ENCODE measurements around the gene MBD1.
A peak's percentile ranks its signal among the peaks of the same experiment; 100 is the strongest.
"Not testable (repeated sequence)": the region's sequence is repeated elsewhere in the genome, so short reads cannot be mapped to it uniquely, and the experiment has no call there.

The MBD1 gene

DNA sequence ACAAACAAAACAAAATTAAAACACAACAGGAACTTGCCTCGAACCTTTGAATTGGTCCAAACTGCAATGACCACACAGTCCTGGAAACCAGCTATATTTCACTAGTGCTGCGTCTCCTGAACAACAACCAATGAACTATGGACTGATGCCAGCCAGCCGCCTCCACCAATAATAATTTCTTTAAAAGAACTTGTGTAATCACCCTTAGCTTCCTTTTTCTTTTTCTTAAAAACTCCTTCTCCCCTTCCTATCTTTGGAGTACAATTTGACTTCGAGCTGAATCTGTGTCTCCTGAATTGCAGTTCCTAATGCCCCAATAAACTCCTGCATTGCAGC, 7.8 kb upstream of the MBD1 start:
- DNase-seq (ENCODE audit: low read depth in 2 of 2) = no peak

DNA sequence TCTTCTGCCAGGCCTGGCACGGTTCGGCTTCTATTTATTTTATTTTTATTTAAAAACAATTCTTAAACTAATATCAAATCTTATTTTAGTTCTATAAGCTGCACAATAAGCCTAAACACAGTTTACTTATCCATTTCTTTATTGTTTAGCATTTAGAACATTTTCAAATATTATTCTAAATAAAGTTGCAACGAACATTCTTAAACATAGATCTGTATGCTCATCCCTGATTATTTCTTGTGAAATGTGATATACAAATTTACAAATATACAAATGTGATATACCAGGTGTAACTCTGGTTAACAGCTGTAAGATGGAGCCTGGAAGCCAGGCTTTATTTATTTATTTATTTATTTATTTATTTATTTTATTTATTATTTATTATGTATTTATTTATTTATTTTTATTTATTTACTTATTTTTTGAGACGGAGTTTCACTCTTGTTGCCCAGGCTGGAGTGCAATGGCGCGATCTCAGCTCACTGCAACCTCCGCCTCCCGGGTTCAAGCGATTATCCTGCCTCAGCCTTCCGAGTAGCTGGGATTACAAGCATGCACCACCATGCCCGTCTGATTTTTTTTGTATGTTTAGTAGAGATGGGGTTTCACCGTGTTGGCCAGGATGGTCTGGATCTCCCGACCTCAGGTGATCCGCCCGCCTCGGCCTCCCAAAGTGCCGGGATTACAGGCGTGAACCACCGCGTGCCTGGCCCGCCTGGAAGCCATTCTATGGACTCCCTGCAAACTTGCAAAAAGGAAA, 7.2 kb upstream of the MBD1 start:
- DNase-seq (ENCODE audit: low read depth in 2 of 2) = not testable (repeated sequence)

DNA sequence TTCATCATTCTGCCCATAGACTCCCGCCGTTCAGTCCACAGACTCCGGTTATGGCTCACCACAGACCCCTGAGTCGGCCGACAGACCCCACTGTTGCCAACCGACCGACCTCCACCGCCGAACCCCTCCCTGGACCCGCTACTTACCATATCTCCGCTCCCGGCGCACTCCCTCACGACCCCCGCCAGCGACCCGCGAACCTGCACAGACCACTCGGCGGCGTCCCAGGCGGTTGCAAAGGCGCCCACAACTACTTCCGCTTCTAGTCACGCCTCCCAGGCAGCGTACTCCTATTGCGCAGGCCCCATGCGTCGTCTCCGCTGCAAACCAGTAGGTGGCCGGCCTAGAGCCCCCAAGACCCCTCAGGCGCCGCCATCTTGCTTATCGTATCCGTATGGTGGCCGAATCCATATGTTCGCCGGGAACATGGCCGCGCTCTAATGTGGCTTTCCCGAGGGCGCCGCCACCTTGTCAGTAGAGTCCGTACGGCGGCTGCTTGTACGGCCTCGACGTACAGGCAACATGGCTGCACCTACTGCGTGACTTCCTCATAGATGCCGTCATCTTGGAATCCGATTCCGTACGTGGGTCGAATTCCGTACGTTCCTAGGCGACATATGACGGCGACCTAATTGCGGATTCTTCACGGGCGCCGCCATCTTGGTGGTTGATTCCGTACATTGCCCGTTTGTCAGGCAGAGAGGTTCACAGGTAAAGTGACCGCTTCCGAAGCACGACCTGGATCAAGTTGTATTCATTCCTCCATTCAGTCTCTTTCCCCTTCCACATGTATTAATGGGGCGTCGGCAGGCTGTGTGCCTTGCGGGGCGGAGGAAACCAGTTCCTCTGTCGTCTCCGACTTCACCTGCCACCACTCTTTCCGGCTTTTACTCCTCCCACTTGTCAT, 6.4 kb upstream of the MBD1 start, which contains the start of gene CXXC1:
Gene CXXC1, minus strand, starts transcription at position 252 of the 907 bp plus-strand sequence. Its CDS starts 103 bp downstream, at position 149.
- peak; percentile 91 to 94 for DNase-seq (ENCODE audit: low read depth in 2 of 2)

DNA sequence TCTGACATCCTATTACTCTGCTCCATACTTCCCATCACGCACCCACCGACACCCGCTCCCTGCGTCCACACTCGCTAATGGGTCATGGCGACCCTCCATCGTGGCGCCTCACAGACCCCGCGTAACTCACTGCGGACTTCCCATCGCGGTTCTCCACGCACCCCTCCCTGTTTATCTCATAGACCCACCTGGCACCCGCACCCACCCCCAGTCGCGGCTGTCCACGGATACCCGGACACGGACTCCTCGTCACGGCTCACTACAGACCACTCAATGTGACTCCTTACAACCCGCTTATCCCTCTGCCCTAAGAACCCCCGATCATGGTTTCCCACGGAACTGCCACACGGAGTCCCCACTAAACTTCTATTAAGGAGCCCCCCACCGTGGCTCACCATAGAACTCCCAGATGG, 5.7 kb upstream of the MBD1 start:
- no peak for DNase-seq (ENCODE audit: low read depth in 2 of 2)

DNA sequence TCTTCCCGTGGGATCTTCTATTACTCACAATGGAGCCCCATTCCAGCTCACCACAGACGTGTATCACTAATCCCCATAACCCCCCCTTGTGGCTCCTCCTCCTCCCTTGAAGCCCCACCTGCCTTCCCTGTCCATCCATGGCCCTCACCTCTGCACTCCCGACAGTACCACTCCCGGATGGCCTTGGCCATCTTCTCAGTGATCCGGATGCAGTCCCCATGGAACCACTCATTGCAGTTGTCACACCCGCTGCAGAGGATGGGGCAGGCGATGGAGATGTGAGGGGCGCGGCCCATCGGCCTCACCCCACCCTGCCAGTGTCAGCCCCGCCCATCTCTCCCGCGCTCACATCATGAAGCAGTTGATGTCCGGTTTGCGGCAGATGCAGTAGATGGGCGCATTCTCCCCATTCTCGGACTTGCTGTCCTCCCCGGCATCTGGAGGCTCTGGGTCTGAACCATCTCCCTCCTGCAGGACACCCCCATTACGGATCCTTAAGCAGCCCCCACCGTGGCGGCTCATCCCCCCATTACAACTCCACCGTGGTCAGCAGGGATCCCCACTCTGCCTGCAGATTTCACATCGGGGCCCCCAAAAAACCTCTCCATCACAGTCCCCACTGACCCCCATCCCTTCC, 5.2 kb upstream of the MBD1 start:
- peak in 1 of 2 donors; percentile 37 for DNase-seq (ENCODE audit: low read depth in 2 of 2)

DNA sequence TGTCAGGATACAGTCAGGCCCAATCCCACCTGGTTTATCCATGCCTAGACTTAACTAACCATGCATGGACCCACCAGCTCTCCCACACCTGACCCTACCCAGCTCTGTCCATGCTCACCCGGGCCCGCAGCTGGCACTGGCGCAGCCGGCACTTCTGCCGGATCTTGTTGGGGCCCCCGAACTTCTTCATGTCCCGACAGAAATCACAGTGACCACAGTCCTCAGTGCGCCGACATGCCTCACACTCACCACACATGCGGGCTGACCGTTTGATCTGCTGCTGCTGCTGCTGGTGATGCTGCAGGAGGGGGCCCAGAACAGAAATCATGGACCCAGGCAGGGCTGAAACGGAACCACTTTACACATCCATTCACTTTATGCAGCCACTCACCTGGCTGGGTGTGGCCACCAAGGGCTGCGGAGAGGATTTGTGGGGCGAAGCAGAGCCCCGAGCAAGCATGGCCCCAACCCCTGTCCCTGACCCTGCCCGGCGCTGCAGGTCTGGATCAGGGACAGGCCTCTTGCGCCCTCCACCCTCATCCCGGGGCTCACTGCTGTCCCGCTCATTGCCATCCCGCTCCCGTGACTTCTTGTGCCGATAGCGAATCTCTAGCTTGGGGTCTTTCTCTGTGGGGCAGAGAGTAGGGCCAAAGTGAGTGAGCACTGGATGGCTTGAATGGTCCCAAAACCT, 4.5 kb upstream of the MBD1 start:
- no peak for DNase-seq (ENCODE audit: low read depth in 2 of 2)

DNA sequence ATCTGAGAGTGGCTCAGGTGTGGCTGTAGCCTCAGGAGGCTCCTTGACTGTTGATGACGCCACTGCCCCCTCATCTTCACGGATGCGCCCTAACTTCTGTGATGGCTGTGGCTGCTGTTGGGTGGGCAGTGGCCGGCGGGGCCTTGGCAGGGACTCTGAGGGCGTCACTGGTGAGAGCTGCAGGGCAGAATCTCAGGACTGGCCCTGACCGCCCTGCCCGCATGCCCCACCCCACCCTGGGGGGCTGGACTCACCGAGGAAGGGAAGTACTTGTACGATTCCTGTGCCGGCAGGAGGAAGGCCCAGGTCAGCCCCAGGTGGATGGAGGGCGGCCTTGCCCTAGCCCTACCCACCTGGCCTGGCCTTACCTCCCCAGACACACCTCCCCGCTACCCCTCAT, 3.7 kb upstream of the MBD1 start:
- no peak for DNase-seq (ENCODE audit: low read depth in 2 of 2)

DNA sequence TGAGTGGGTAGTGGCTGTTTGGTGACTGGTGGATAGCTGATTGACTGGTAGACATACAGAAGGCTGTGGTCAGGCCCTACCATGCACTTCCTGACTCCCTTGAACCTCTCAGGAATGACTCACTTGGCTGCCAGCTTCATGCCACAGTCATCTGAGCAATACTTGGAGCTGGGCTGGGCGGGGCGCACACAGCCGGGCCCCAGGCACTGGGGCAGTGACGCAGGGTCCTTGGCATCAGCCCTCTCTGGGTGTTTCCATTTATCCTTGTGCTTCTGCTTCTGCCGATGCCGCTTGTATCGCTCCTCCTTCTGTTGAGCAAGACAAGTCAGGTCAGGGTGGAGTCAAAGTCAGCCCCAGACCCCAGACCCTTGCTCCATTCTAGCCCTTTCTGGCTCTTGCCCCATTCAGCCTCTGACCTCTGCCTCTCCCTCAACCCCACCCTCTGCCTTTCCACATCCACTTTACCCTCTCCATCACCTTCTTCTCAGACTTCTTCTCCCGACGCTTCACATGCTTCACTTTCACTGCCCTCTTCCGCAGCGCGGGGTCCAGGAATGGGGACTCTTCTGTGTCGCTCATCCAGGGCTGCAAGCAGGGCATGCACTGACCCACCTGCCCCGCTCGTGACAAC, 3.0 kb upstream of the MBD1 start:
- no peak for DNase-seq (ENCODE audit: low read depth in 2 of 2)

DNA sequence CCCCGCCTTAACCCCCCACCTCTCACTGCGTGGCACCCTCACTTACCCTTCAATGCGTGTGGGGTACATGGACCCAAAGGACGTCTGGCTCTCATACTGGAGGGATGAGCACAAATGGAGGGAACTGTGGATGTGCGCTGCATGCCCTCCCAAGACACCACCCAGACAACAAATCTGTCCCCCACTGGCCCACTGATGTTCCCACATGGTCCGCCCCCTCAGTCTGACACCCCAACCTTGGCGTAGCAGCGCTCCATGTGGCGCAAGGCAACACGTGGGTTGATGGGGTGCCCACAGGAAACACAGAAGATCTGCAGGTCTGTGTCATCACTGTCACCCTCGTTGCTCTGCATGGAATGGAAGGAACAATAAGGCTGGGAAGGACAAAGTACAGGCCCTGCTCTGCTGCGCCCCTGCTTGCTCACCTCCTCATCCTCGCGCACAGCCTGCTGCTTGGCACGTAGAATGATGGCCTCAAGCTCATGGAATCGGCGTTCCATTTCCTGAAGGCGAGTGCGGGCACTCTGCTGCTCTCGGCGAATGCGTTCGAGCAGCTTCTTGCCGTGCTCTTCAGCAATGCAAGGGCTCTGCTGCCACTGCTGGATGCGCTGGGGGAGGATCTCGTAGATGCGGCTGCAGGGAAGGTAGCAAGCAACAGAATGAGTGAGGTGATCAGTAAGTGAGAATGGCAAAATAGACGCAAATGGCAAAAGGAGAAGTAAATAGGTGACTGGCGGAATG, 2.3 kb upstream of the MBD1 start:
- DNase-seq (ENCODE audit: low read depth in 2 of 2) = no peak

DNA sequence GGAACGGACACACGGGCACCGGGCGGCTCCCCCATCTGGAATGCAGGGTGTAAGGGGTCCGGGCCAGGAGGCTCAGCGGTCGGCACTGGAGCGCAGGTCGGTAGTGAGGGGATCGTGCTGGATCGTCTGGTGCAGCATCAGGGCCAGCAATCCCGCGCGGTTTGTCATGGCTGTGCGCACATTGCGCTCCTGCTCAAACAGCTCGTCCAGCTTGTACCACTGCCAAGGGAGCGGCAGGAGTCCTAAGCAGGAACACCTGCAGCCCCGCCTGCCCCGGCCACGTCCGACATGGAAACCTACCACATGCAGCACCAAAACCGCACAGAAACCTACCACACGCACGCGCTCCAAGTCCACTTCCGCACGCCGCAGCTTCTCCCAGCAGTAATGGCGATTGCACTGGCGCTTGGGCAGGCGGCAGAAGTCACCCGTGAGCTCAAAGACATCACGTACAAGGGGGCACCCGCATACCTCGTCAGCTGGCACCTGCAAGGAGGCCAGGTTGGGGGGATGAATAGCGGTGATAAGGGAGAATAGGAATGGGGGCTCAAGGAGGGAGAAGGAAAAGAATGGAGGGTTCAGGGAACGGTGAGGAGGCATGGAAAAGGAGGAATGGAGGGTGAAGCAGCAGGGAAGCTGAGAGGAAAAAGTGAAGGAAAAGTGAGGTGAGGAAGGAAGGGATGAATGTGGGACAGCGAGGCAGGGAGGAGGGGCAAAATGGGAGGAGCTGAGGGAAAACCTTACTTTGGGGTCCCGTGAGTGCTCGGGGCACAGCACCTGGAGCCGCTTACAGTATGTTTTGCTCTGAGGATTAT, 1.4 kb upstream of the MBD1 start:
- DNase-seq (ENCODE audit: low read depth in 2 of 2) = no peak

DNA sequence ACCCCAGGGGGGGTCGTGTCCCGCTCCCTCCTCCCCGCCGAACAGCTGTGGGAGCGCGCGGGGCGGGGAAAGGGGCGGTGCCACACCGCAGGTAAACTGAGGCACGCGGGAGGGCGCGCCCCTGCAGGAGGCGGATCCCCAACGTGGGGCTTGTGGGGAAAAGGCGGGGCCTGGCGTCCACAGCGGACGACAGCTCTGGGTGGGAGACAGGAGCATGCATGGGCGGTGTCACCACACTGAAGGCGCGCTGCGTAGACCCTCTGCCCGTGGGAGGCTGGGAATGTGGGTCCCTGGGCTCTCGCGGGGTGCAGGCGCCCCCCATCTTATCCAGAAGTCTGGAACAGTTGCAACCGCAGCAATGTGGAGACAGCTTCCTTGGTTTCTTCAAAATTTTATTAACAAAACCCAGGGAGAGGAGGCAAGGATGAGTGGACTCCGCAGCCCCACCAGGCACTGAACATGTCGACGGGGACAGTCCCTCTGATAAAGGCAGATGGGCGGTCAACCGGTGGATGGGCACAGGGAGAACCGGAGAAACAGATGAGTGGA, 723 bp upstream of the MBD1 start:
- no peak for DNase-seq (ENCODE audit: low read depth in 2 of 2)

DNA sequence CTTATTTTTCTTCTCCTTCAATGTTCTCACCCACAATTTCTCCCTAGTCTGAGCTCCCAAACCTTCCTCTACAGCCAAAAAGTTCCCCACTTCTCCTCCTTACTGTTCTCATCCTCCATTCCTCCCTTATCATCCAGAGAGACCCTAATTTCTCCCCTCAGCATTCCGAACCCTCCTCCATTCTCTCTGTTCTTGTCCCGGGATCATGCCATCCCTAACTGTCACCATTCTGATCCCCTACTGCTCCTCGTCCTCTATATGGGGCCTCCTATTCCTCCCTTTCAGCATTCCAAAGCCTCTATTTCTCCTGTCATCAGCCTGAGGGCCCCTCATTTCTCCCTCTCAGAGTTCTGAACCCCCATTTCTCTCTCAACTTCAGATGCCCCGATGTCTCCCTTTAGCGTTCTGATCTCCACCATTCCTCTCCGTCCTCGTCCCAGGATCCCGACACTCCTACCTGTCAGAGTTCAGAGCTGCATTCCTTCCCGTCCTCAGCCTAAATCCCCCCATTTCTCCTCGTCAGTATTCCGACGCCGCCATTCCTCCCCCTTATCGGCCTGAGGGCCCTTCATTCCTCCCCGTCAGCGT, 522 bp downstream of the MBD1 start:
- DNase-seq (ENCODE audit: low read depth in 2 of 2) = no peak

DNA sequence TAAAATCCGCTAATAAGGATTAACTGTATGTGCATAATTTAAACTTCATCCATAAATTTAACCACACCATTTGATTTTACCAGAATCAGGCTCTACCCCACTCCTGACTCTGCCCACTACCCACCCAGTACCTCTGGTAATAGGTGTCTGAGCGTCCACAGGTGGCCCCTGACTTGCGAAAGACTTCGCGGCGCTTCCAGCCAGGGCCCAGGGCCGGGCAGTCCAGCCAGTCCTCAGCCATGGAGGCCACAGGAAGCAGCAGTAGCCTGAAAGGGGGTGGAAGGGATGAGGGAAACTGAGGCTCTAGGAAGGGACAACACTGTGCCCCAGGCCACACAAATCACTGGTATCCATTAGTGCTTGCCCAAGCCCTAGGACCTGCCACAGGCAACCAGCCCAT, 1.6 kb downstream of the MBD1 start:
- DNase-seq (ENCODE audit: low read depth in 2 of 2) = no peak

DNA sequence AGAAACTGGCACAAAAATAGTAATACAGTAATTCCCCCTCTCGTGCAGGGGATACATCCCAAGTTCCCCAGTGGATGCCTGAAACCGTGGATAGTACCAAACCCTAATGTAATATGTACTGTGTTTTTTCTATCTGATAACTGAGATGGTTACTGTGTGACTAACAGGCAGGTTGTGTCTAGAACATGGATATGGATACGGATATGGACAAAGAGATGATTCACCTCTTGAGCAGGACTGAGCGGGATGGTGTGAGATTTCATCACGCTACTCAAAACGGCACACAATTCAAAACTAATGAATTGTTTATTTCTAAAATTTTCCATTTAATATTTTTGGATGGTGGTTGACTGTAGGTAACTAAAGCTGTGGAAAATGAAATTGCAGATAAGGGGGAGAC, 3.4 kb downstream of the MBD1 start:
- DNase-seq (ENCODE audit: low read depth in 2 of 2) = no peak

DNA sequence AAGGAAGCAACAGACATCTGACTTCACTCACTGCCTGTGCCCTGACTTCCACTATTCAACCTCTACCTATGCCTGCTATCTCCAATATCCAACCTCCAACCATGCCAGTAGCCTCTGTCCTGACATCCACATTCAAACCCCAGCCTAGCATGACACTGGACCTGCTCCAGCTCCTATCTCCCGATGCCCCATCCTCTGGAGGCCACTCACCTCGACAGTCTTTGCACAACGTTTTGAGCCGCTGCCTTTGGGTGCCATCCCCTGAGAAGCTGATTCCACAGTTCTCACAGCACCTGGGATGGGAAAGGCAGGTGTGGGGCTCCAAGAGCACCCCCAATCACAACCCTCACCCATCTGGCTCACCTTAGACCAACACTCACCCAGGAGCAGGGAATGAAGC, 4.9 kb downstream of the MBD1 start:
- DNase-seq (ENCODE audit: low read depth in 2 of 2) = no peak

DNA sequence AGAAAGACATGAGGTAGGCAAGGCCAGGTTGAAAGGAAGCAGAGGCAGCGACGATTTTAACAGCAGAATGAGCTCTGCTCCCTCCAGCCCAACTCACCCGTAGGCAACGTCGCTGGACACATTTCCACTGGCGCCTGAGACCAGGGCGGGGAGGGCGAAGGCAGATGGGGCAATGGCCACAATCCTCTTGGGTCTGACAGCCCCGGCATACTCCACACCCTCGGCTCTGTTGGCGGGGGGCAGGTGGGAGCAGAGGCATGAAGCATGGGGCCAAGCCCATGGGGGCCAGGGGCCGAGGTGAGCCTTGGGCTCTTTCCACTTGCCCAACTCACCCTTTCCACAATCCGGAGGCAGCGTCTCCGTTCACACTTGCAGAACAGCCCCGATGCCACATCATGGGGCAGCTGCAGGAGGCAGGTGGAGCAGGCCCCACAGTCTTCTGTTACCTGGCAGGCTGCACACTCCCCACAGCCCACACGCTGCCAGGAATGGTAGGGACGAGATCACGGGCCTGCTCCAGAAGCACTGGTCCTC, 5.8 kb downstream of the MBD1 start:
- DNase-seq (ENCODE audit: low read depth in 2 of 2) = no peak

DNA sequence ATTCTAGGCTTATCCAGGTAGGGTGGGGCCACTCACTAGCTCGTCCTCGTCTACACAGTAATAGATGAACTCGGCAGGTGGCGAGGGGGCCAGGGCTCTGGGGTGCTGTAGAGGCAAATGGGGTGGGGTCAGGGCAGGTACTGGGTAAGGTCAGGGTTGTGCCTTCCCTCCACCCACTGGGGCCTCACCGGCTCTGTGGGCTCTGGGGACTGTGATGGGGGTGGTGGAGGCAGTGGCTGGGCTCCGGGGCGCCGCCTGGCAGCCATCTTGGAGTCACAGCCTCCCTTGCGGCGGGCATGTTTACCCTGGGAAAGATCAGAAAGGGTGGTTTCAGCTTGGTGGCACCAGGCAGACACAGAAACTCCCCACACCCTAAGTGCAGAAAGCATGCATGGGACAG, 6.4 kb downstream of the MBD1 start:
- DNase-seq (ENCODE audit: low read depth in 2 of 2) = no peak

DNA sequence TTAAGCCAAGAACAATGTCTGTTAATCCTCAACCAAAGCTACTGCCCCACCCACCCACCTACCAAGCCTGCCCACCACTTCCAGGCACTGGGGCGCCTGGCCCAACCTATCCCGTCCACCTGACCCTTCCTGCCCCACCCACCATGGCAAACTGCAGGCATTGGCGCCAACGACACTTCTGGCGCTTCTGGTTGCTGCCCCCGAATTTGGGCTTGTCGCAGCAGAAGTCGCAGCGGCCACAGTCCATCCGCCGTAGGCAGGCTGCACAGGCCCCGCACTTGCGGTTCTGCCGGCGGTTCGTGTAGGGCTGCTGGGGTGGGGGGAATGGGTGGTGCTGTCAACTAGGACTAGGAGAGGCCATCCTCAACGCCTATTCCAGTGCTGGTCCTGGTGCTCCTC, 7.3 kb downstream of the MBD1 start:
- DNase-seq (ENCODE audit: low read depth in 2 of 2) = no peak
